Liver (tissue), 9 donors: ENCODE measurements around the gene DNAH10. TPM values are rescaled to one million over a fixed set of nuclear protein-coding genes. Genes with fewer than 3 reads are reported as not detected.

Source experiments
- DNase-seq: peaks from one replicate; pipeline ENCODE4 v3.0.0-alpha.2; 2017; ENCODE audit warnings: low spot score
- H3K27ac ChIP-seq, 2 donors: one replicate each; pipeline ENCODE4 v1.7.0; 2013; ENCODE audit warnings: inconsistent platforms in 2 of 2, low read length in 2 of 2, control low read depth in 1 of 2, low read depth in 1 of 2, mild to moderate bottlenecking in 1 of 2
- H3K27me3 ChIP-seq, 4 donors: one replicate each; pipeline versions ENCODE4 v1.6.1 to v1.7.0; 2013; ENCODE audit warnings: low read length in 3 of 4, inconsistent platforms in 1 of 4, mild to moderate bottlenecking in 1 of 4, moderate library complexity in 1 of 4; ENCODE audit not compliant: control insufficient read depth in 4 of 4, insufficient read depth in 4 of 4
- H3K36me3 ChIP-seq, 4 donors: one replicate each; pipeline versions ENCODE4 v1.6.1 to v1.7.0; 2013; ENCODE audit warnings: low read length in 3 of 4, mild to moderate bottlenecking in 3 of 4, low read depth in 1 of 4, moderate library complexity in 1 of 4; ENCODE audit not compliant: control insufficient read depth in 4 of 4, insufficient read depth in 3 of 4
- H3K4me1 ChIP-seq, 4 donors: one replicate each; pipeline versions ENCODE4 v1.6.1 to v1.7.0; 2013; ENCODE audit warnings: low read length in 3 of 4, mild to moderate bottlenecking in 3 of 4, moderate library complexity in 1 of 4; ENCODE audit not compliant: control insufficient read depth in 4 of 4, insufficient read depth in 4 of 4
- H3K4me3 ChIP-seq, 3 donors: one replicate each; pipeline versions ENCODE4 v1.6.1 to v1.7.0; 2013; ENCODE audit warnings: low read length in 3 of 3, control low read depth in 1 of 3, low read depth in 1 of 3, mild to moderate bottlenecking in 1 of 3
- H3K9ac ChIP-seq, 2 donors: one replicate each; pipeline ENCODE4 v1.7.0; 2013; ENCODE audit warnings: low read length in 2 of 2, mild to moderate bottlenecking in 2 of 2, moderate library complexity in 2 of 2, control low read depth in 1 of 2, low read depth in 1 of 2
- H3K9me3 ChIP-seq, 4 donors: one replicate each; pipeline versions ENCODE4 v1.6.1 to v1.7.0; 2013; ENCODE audit warnings: low read length in 3 of 4; ENCODE audit not compliant: control insufficient read depth in 4 of 4
- EGR1 ChIP-seq, 2 donors: IDR thresholded peaks; 2 replicates each; pipeline ENCODE4 v1.6.1; 2016 to 2018; ENCODE audit warnings: antibody characterized with exemption in 2 of 2, low read depth in 2 of 2
- GABPA ChIP-seq, 2 donors: IDR thresholded peaks in 1 of 2; conservative IDR thresholded peaks in 1 of 2; 2 replicates each; pipeline ENCODE4 v1.6.1; 2016; ENCODE audit warnings: antibody characterized with exemption in 2 of 2, mild to moderate bottlenecking in 1 of 2, moderate library complexity in 1 of 2
- HNF4A ChIP-seq, 2 donors: conservative IDR thresholded peaks; 2 replicates each; pipeline ENCODE4 v1.6.1; 2016; ENCODE audit warnings: antibody characterized with exemption in 2 of 2, mild to moderate bottlenecking in 2 of 2
- HNF4G ChIP-seq: IDR thresholded peaks from 2 replicates; pipeline ENCODE4 v1.6.1; 2016; ENCODE audit warnings: antibody characterized with exemption
- NR2F2 ChIP-seq: IDR thresholded peaks from 2 replicates; pipeline ENCODE4 v1.6.1; 2016; ENCODE audit warnings: antibody characterized with exemption
- RAD21 ChIP-seq, 2 donors: IDR thresholded peaks; 2 replicates each; pipeline ENCODE4 v1.6.1; 2016; ENCODE audit warnings: antibody characterized with exemption in 2 of 2, mild to moderate bottlenecking in 2 of 2
- RXRA ChIP-seq, 2 donors: IDR thresholded peaks; 2 replicates each; pipeline ENCODE4 v1.6.1; 2017 to 2018; ENCODE audit warnings: antibody characterized with exemption in 2 of 2, mild to moderate bottlenecking in 1 of 2
- YY1 ChIP-seq: IDR thresholded peaks from 2 replicates; pipeline ENCODE4 v1.6.1; 2016; ENCODE audit warnings: antibody characterized with exemption, mild to moderate bottlenecking
- WGBS: extraction: QIAGEN DNeasy Blood & Tissue Kit; methylation state at CpG from one replicate; pipeline ENCODE4 v1.1.7; 2013; 5-methylcytosine and 5-hydroxymethylcytosine counted together
- polyA plus RNA-seq, 2 donors: library from polyadenylated mRNA; stranded (reverse) in 1 of 2; unstranded in 1 of 2; fragments of 200-250 nt in 1 of 2; fragments of >200 nt in 1 of 2; fragmentation: Nextera tagmentation in 1 of 2; extraction: Ambion mirVana in 1 of 2; gene quantifications; one replicate each; pipeline versions ENCODE4 v1.2.1 to v1.2.3, GENCODE V29; 2013 to 2015
- total RNA-seq, 2 donors: library from RNA; depleted of rRNA; stranded (reverse); fragments of >200 nt; gene quantifications; one replicate each; pipeline ENCODE4 v1.2.3, GENCODE V29; 2014
- TF ChIP-seq, protein P1 (sequence below): IDR thresholded peaks from 2 replicates; pipeline ENCODE4 v1.6.1; 2016; ENCODE audit warnings: antibody characterized with exemption
- TF ChIP-seq, protein P2 (sequence below): IDR thresholded peaks from 2 replicates; pipeline ENCODE4 v1.6.1; 2016; ENCODE audit warnings: antibody characterized with exemption
- TF ChIP-seq, protein P3 (sequence below): fragments of 150-350 bp; IDR thresholded peaks from 2 replicates; pipeline ENCODE4 v1.5.1; 2017; ENCODE audit warnings: improper control_type of control experiment, low read depth, low read length; ENCODE audit not compliant: missing input control
- donor health status: healthy.
- donor health status: healthy.
- donor health status: healthy.
- donor health status: healthy.
- donor health status: healthy.

The DNAH10 gene
- total and polyA plus RNA-seq, 4 donors, result 0.05 to 0.47 (median 0.07) TPM

DNA sequence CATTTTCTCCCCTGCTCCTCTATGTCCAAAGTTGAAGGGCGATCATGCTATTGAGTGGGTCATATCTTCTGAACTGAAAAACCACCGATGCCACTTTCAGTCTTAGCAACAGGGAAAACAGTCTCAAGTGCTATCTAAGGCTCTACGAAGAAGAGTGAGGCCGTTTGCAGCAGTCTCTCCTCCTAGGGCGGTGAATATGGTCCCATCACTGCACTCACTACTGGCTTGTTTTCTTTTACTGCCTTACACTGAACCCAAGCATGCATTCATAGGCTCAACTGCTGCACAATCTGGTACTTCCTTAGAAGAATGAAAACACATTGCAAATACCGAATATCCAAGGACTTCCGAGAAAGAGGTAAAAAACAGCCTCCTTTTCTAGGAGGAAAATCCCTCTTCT, 92.1 kb downstream of the DNAH10 start:
- no peak overlapping the region for H3K9ac ChIP-seq
- H3K27me3 ChIP-seq, result no peaks in the 10 kb centered on the region
- no peaks in the 10 kb centered on the region for H3K9me3 ChIP-seq
- TF ChIP-seq, protein P1, sequence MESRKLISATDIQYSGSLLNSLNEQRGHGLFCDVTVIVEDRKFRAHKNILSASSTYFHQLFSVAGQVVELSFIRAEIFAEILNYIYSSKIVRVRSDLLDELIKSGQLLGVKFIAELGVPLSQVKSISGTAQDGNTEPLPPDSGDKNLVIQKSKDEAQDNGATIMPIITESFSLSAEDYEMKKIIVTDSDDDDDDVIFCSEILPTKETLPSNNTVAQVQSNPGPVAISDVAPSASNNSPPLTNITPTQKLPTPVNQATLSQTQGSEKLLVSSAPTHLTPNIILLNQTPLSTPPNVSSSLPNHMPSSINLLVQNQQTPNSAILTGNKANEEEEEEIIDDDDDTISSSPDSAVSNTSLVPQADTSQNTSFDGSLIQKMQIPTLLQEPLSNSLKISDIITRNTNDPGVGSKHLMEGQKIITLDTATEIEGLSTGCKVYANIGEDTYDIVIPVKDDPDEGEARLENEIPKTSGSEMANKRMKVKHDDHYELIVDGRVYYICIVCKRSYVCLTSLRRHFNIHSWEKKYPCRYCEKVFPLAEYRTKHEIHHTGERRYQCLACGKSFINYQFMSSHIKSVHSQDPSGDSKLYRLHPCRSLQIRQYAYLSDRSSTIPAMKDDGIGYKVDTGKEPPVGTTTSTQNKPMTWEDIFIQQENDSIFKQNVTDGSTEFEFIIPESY, result no peak
- TF ChIP-seq HNF4A (conservative IDR thresholded peaks at IDR 0.05) (no peak), EGR1 (IDR thresholded peaks at IDR 0.05; ENCODE audit: low read depth in 2 of 2) (no peak), GABPA (IDR thresholded peaks at IDR 0.05 in 1 of 2, conservative IDR thresholded peaks at IDR 0.05 in 1 of 2) (no peak)
- TF ChIP-seq, protein P2, sequence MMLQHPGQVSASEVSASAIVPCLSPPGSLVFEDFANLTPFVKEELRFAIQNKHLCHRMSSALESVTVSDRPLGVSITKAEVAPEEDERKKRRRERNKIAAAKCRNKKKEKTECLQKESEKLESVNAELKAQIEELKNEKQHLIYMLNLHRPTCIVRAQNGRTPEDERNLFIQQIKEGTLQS, result no peak
- TF ChIP-seq, protein P3, sequence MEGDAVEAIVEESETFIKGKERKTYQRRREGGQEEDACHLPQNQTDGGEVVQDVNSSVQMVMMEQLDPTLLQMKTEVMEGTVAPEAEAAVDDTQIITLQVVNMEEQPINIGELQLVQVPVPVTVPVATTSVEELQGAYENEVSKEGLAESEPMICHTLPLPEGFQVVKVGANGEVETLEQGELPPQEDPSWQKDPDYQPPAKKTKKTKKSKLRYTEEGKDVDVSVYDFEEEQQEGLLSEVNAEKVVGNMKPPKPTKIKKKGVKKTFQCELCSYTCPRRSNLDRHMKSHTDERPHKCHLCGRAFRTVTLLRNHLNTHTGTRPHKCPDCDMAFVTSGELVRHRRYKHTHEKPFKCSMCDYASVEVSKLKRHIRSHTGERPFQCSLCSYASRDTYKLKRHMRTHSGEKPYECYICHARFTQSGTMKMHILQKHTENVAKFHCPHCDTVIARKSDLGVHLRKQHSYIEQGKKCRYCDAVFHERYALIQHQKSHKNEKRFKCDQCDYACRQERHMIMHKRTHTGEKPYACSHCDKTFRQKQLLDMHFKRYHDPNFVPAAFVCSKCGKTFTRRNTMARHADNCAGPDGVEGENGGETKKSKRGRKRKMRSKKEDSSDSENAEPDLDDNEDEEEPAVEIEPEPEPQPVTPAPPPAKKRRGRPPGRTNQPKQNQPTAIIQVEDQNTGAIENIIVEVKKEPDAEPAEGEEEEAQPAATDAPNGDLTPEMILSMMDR, result no peak
- no peak overlapping the region for H3K27ac ChIP-seq
- H3K4me1 ChIP-seq, result no peaks in the 10 kb centered on the region
- 74% methylated on average over 7 of the region's 7 CpGs for WGBS
- H3K36me3 ChIP-seq, result no peaks in the 10 kb centered on the region
- H3K4me3 ChIP-seq, result no peak overlapping the region
- DNase-seq, result no peak

DNA sequence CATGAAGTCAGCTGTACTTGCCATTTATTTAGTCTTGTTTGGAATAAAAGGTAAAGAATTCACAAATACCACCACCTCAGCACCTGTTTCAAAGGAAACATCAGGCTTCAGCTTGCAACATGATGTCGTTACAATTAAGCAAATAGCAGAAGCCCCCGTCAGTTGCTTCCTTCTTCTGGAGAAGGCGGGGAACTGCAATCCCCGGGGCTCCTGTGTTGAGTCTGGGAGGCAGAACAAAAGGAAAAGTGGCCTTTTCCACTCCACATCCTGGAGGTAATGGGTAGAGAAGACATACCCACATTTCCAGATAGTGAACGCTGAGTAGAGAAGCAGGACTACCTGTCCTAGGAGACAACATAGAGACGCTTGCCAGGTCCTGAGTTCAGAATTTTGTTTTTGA, 92.8 kb downstream of the DNAH10 start:
- TF ChIP-seq HNF4A (conservative IDR thresholded peaks at IDR 0.05), result no peak
- no peak for TF ChIP-seq EGR1 (IDR thresholded peaks at IDR 0.05; ENCODE audit: low read depth in 2 of 2)
- TF ChIP-seq NR2F2, result no peak
- TF ChIP-seq, protein P3, result no peak
- TF ChIP-seq HNF4G, result no peak
- TF ChIP-seq, protein P1, result no peak
- TF ChIP-seq YY1, result no peak
- no peak for TF ChIP-seq RAD21 (IDR thresholded peaks at IDR 0.05)
- TF ChIP-seq GABPA (IDR thresholded peaks at IDR 0.05 in 1 of 2, conservative IDR thresholded peaks at IDR 0.05 in 1 of 2), result no peak
- TF ChIP-seq, protein P2, result no peak
- TF ChIP-seq RXRA (IDR thresholded peaks at IDR 0.05), result no peak

More for the DNA sequence above, 92.8 kb downstream of the DNAH10 start:
- 51% methylated on average over 6 of the region's 6 CpGs for WGBS
- Histone ChIP-seq H3K4me3 (no peak overlapping the region), H3K9ac (no peak overlapping the region), H3K4me1 (no peaks in the 10 kb centered on the region), H3K27me3 (no peaks in the 10 kb centered on the region), H3K36me3 (no peaks in the 10 kb centered on the region), H3K27ac (no peak overlapping the region), H3K9me3 (no peaks in the 10 kb centered on the region)
- DNase-seq, result no peak
